Measurements from ENCODE around the gene CSRP1. TPM values are rescaled to one million over a fixed set of nuclear protein-coding genes. Genes with fewer than 3 reads are reported as not detected.
A peak's percentile ranks its signal among the peaks of the same experiment; 100 is the strongest.

CSRP1 gene
- total RNA-seq, 6 experiments from 2014 or later, result 540 to 614 (median 577) TPM

DNA sequence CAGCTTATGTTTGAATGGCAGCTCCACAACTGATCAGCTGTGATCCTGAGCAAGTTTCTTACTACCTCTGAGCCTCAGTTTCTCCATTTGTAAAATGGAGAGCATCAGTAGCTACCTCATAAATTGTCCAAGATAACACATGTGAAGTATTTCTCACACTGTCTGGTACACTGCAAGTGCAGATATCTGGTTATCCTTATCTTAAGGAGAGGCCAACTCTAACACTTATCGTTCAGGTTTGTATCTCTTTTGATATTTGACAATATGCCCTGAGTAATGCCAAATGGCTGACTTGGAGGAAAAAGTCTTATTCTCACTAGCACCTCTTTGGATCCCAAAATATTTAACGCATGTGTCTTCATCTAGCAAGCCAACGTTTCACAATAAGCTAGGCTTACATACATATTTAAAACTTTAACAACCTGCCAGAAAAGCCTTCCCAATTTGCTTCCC lies 2.7 kb downstream of the CSRP1 start:
- no peak for DNase-seq

DNA sequence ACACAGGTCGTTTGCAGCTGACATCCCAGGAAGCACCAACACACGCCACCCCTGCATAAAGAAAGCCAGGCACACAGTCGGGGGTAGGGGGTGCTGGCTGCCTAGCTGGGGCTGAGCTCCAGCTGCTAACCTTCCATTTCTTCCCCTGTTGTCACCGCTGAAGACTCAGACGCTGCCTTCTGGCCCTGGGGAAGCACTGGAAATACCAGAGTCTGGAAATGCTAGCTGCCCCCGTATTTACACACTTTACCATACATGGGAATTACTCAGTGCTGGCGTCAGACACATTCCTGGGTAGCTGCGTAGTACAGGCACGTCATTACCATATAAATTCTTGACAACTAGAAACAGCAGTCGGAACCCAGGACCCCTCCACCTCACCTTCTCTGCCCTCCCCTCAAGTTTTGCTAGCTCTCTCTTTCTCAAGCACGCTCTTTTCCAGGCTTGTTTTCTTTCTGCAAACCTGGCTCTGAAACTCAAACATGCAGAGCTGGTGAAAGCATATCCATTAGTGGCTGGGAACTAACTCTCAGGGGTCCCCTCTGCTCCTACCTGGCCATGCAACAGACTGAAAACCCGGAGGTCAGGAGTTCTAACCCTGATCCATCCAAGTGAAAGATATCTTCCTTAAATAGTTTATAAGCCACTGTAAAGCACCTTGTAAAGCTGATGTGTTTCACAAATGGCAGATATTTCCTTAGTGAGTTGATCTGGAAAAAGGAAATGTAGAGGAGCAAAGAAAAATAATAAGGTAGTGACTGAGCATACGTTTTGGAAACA lies 3.3 kb downstream of the CSRP1 start:
- Mint-ChIP-seq H3K36me3 (ENCODE audit: low read depth) (peaks cover 46% of the 10 kb centered on the region), H3K27ac (peak overlapping the region; percentile 87)

More for the DNA sequence above, 2.7 kb downstream of the CSRP1 start:
- peaks cover 12% of the 10 kb centered on the region for H3K27me3 Mint-ChIP-seq (ENCODE audit: insufficient read depth)
- peaks cover 40% of the 10 kb centered on the region for H3K36me3 Mint-ChIP-seq (ENCODE audit: low read depth)
- peak overlapping the region; percentile 93 for H3K4me3 Mint-ChIP-seq
- peak overlapping the region; percentile 87 for H3K27ac Mint-ChIP-seq
- TF ChIP-seq, protein P1, sequence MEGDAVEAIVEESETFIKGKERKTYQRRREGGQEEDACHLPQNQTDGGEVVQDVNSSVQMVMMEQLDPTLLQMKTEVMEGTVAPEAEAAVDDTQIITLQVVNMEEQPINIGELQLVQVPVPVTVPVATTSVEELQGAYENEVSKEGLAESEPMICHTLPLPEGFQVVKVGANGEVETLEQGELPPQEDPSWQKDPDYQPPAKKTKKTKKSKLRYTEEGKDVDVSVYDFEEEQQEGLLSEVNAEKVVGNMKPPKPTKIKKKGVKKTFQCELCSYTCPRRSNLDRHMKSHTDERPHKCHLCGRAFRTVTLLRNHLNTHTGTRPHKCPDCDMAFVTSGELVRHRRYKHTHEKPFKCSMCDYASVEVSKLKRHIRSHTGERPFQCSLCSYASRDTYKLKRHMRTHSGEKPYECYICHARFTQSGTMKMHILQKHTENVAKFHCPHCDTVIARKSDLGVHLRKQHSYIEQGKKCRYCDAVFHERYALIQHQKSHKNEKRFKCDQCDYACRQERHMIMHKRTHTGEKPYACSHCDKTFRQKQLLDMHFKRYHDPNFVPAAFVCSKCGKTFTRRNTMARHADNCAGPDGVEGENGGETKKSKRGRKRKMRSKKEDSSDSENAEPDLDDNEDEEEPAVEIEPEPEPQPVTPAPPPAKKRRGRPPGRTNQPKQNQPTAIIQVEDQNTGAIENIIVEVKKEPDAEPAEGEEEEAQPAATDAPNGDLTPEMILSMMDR (IDR thresholded peaks at IDR 0.05), result no peak
- H3K9me3 Mint-ChIP-seq, result no peaks in the 10 kb centered on the region
- peaks cover 89% of the 10 kb centered on the region for H3K4me1 Mint-ChIP-seq (ENCODE audit: low read depth)

DNA sequence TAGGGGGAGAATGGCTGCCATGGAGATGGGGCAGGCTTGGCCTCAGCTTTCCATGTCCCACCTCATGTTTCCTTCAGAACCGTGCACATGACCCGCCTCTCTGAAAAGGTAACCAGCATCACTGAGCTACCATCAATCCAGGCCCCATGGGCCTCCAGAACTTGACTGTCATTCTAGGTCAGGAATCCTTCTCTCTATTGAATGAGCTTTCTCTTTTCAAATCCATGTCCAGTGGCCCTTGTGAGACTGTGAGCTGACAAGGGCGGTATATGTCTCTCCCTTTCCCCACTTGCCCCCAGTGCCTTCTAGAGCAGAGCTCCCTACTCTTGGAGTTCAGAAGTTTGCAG lies 4.4 kb downstream of the CSRP1 start:
- TF ChIP-seq, protein P1 (IDR thresholded peaks at IDR 0.05), result no peak
- H3K9me3 Mint-ChIP-seq, result no peaks in the 10 kb centered on the region
- H3K27me3 Mint-ChIP-seq (ENCODE audit: insufficient read depth), result peaks cover 17% of the 10 kb centered on the region
- DNase-seq, result no peak
- peak overlapping the region; percentile 93 for H3K4me3 Mint-ChIP-seq
- peaks cover 56% of the 10 kb centered on the region for H3K36me3 Mint-ChIP-seq (ENCODE audit: low read depth)
- peak overlapping the region; percentile 87 for H3K27ac Mint-ChIP-seq
- H3K4me1 Mint-ChIP-seq (ENCODE audit: low read depth), result peaks cover 88% of the 10 kb centered on the region

More for the DNA sequence above, 3.3 kb downstream of the CSRP1 start:
- TF ChIP-seq, protein P1 (IDR thresholded peaks at IDR 0.05), result no peak
- Mint-ChIP-seq H3K9me3 (no peaks in the 10 kb centered on the region), H3K4me3 (peak overlapping the region; percentile 93), H3K4me1 (ENCODE audit: low read depth) (peaks cover 89% of the 10 kb centered on the region), H3K27me3 (ENCODE audit: insufficient read depth) (peaks cover 12% of the 10 kb centered on the region)
- peak; percentile 92 for DNase-seq

- Mint-ChIP-seq H3K4me3 (peak overlapping the region; percentile 93; the same call in 1 of the 2 replicates), H3K27me3 (ENCODE audit: insufficient read depth) (peaks cover 17% of the 10 kb centered on the region), H3K9me3 (no peaks in the 10 kb centered on the region), H3K27ac (peak overlapping the region; percentile 87), H3K4me1 (ENCODE audit: low read depth) (peaks cover 86% of the 10 kb centered on the region), H3K36me3 (ENCODE audit: low read depth) (peaks cover 56% of the 10 kb centered on the region)
- DNase-seq, result no peak
- TF ChIP-seq, protein P1 (IDR thresholded peaks at IDR 0.05), result no peak
These were observed 5.0 kb downstream of the CSRP1 start for GRCh38 chr1:201501812-201502510.

GRCh38 chr1:201501144-201501543 lies 5.8 kb downstream of the CSRP1 start:
- H3K9me3 Mint-ChIP-seq, result no peaks in the 10 kb centered on the region
- DNase-seq, result peak; percentile 38
- H3K4me1 Mint-ChIP-seq (ENCODE audit: low read depth), result peaks cover 92% of the 10 kb centered on the region
- peaks cover 22% of the 10 kb centered on the region for H3K27me3 Mint-ChIP-seq (ENCODE audit: insufficient read depth)
- peak overlapping the region; percentile 49 for H3K4me3 Mint-ChIP-seq
- TF ChIP-seq, protein P1 (IDR thresholded peaks at IDR 0.05), result no peak
- H3K36me3 Mint-ChIP-seq (ENCODE audit: low read depth), result peaks cover 59% of the 10 kb centered on the region
- H3K27ac Mint-ChIP-seq, result peak overlapping the region; percentile 75
